ENCODE measurements around the gene CERT1.
"Not testable (repeated sequence)": the region's sequence is repeated elsewhere in the genome, so short reads cannot be mapped to it uniquely, and the experiment has no call there.

Gene CERT1
- total RNA-seq: 45.8 to 55.2 (median 54.3) reads per million in 3 donors

GRCh38 chr5:75511435-75512382 is at the start of gene CERT1, which contains the start of gene POLK:
Gene CERT1, minus strand, starts transcription at chr5:75511629. Its CDS starts 422 bp downstream, at chr5:75511207.
Gene POLK, plus strand, starts transcription at chr5:75511891.
- H3K4me1 ChIP-seq (ENCODE audit: control insufficient read depth, insufficient read depth, low read length, poor library complexity, severe bottlenecking): peaks cover 17% of the 10 kb centered on the region
- H3K36me3 ChIP-seq (ENCODE audit: control insufficient read depth, insufficient read depth, low read length): no peaks in the 10 kb centered on the region
- peak within 1 kb of the TSS; percentile 78 for H3K27ac ChIP-seq (ENCODE audit: insufficient read depth, low read length, poor library complexity, severe bottlenecking)
- DNase-seq: peak; percentile 87 to 94 (median 91)
- H3K27me3 ChIP-seq (replicated peaks; ENCODE audit: control insufficient read depth, insufficient read depth, low read length, poor library complexity, severe bottlenecking): no peaks in the 10 kb centered on the region
- H3K9me3 ChIP-seq (ENCODE audit: control insufficient read depth, low read length): no peaks in the 10 kb centered on the region
- peak within 1 kb of the TSS; percentile 90 for H3K4me3 ChIP-seq (ENCODE audit: insufficient read depth, low read depth, low read length, poor library complexity, severe bottlenecking)

DNA sequence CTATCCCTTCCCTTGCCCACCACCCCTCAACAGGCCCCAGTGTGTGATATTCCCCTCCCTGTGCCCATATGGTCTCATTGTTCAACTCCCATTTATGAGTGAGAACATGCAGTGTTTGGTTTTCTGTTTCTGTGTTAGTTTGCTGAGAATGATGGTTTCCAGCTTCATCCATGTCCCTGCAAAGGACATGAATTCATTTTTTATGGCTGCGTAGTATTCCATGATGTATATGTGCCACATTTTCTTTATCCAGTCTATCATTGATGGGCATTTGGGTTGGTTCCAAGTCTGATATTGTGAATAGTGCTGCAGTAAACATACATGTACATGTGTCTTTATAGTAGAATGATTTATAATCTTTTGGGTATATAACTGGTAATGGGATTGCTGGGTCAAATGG is 49.2 kb upstream of the CERT1 start:
- H3K4me1 ChIP-seq (ENCODE audit: control insufficient read depth, insufficient read depth, low read length, poor library complexity, severe bottlenecking); H3K27me3 ChIP-seq (replicated peaks; ENCODE audit: control insufficient read depth, insufficient read depth, low read length, poor library complexity, severe bottlenecking); DNase-seq; H3K27ac ChIP-seq (ENCODE audit: insufficient read depth, low read length, poor library complexity, severe bottlenecking); H3K4me3 ChIP-seq (ENCODE audit: insufficient read depth, low read depth, low read length, poor library complexity, severe bottlenecking); H3K9me3 ChIP-seq (ENCODE audit: control insufficient read depth, low read length); H3K36me3 ChIP-seq (ENCODE audit: control insufficient read depth, insufficient read depth, low read length): not testable (repeated sequence)

DNA sequence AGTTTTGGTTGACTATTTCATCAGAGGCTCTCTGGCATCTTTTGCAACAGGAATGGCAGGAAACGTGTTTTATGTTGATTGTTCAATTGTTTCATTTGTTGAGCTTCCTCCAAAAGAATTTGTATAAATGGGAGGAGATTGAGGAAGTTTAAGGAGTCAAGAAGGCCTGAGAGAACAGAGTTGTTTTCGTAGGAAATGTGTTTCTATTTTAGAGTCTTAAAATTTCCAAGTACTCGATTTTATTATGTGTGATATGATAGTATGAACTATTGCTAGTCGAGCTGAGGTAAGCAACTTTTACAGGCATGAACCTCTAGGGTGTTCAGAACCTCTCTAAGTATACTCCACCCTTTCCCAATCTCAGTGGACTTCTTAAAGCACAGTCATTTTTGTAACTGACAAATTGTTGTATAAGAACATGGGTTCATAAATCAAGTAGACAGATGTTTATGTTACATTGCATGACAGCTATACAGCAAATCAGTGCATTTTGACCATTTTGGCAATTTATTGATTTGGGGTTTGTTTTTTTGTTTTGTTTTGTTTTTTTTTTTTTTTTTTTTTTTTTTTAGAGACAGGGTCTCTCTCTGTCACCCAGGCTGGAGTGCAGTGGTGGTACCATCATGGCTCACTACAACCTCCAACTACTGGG is 47.7 kb upstream of the CERT1 start:
- Histone ChIP-seq H3K4me1 (ENCODE audit: control insufficient read depth, insufficient read depth, low read length, poor library complexity, severe bottlenecking) (no peaks in the 10 kb centered on the region), H3K4me3 (ENCODE audit: insufficient read depth, low read depth, low read length, poor library complexity, severe bottlenecking) (no peak overlapping the region), H3K36me3 (ENCODE audit: control insufficient read depth, insufficient read depth, low read length) (peaks cover 5% of the 10 kb centered on the region), H3K27ac (ENCODE audit: insufficient read depth, low read length, poor library complexity, severe bottlenecking) (no peak overlapping the region), H3K27me3 (replicated peaks; ENCODE audit: control insufficient read depth, insufficient read depth, low read length, poor library complexity, severe bottlenecking) (no peaks in the 10 kb centered on the region), H3K9me3 (ENCODE audit: control insufficient read depth, low read length) (no peaks in the 10 kb centered on the region)
- no peak for DNase-seq

DNA sequence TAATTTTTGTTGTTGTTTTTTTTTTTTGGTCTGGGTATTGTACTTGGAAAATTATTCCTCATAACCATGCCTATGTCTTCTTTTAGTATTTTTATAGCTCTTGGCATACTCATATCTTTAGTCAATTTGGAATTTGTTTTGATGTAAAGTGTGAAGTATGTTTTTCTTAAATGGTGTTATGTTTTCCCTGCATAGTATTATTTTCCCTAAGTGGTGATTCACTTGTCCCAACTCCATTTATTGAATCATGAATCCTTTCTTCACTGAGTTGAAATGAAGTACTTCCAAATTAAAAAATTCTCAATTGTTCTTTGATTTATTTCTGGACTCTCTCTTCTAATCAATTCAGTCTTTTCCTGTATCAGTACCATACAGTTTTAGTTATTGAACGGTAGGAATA is 46.8 kb upstream of the CERT1 start:
- DNase-seq: no peak
- Histone ChIP-seq H3K9me3 (ENCODE audit: control insufficient read depth, low read length) (no peaks in the 10 kb centered on the region), H3K4me1 (ENCODE audit: control insufficient read depth, insufficient read depth, low read length, poor library complexity, severe bottlenecking) (no peaks in the 10 kb centered on the region), H3K27me3 (replicated peaks; ENCODE audit: control insufficient read depth, insufficient read depth, low read length, poor library complexity, severe bottlenecking) (no peaks in the 10 kb centered on the region), H3K36me3 (ENCODE audit: control insufficient read depth, insufficient read depth, low read length) (peaks cover 5% of the 10 kb centered on the region), H3K4me3 (ENCODE audit: insufficient read depth, low read depth, low read length, poor library complexity, severe bottlenecking) (no peak overlapping the region), H3K27ac (ENCODE audit: insufficient read depth, low read length, poor library complexity, severe bottlenecking) (no peak overlapping the region)

DNA sequence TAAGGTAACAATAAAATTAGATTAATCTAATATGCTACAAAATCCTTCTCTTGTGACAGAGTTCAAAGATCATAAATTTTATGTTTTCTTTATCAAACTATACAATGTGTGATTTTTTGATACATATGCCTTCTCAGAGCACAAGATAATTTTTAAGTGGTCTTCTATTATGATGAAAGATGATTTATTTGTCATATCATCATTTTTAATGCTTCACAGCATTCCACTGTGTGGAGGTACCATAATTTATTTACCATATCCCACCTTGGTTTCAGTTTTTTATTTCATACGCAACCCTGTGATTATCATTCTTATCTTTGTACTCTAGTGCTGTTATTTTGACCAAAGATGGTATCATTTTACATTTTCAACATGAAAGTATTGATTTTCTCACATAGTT is 41.9 kb upstream of the CERT1 start:
- DNase-seq: no peak
- Histone ChIP-seq H3K9me3 (ENCODE audit: control insufficient read depth, low read length) (no peaks in the 10 kb centered on the region), H3K36me3 (ENCODE audit: control insufficient read depth, insufficient read depth, low read length) (peaks cover 5% of the 10 kb centered on the region), H3K4me1 (ENCODE audit: control insufficient read depth, insufficient read depth, low read length, poor library complexity, severe bottlenecking) (no peaks in the 10 kb centered on the region), H3K27me3 (replicated peaks; ENCODE audit: control insufficient read depth, insufficient read depth, low read length, poor library complexity, severe bottlenecking) (no peaks in the 10 kb centered on the region), H3K27ac (ENCODE audit: insufficient read depth, low read length, poor library complexity, severe bottlenecking) (no peak overlapping the region), H3K4me3 (ENCODE audit: insufficient read depth, low read depth, low read length, poor library complexity, severe bottlenecking) (no peak overlapping the region)

- Histone ChIP-seq H3K4me3 (ENCODE audit: insufficient read depth, low read depth, low read length, poor library complexity, severe bottlenecking) (no peak overlapping the region), H3K27ac (ENCODE audit: insufficient read depth, low read length, poor library complexity, severe bottlenecking) (no peak overlapping the region), H3K36me3 (ENCODE audit: control insufficient read depth, insufficient read depth, low read length) (peaks cover 5% of the 10 kb centered on the region), H3K4me1 (ENCODE audit: control insufficient read depth, insufficient read depth, low read length, poor library complexity, severe bottlenecking) (no peaks in the 10 kb centered on the region), H3K9me3 (ENCODE audit: control insufficient read depth, low read length) (no peaks in the 10 kb centered on the region), H3K27me3 (replicated peaks; ENCODE audit: control insufficient read depth, insufficient read depth, low read length, poor library complexity, severe bottlenecking) (no peaks in the 10 kb centered on the region)
- no peak for DNase-seq
Observed at GRCh38 chr5:75552764-75553163, 41.3 kb upstream of the CERT1 start.

DNA sequence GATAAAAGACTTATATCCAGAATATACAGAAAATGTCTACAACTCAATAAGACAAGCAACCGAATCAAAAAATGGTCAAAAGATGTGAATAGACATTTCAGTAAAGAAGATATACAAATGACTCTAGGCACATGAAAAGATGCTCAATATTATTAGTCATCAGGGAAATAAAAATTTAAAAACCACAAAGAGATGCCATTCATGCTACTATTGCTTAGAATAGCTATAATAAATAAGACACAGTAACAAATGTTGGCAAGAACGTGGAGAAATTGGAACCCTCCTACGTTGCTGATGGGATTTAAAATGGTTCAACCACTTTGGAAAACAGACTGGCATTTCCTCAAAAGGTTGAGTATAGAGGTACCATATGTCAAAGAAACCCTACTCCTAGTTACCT is 40.0 kb upstream of the CERT1 start:
- H3K9me3 ChIP-seq (ENCODE audit: control insufficient read depth, low read length): no peaks in the 10 kb centered on the region

DNA sequence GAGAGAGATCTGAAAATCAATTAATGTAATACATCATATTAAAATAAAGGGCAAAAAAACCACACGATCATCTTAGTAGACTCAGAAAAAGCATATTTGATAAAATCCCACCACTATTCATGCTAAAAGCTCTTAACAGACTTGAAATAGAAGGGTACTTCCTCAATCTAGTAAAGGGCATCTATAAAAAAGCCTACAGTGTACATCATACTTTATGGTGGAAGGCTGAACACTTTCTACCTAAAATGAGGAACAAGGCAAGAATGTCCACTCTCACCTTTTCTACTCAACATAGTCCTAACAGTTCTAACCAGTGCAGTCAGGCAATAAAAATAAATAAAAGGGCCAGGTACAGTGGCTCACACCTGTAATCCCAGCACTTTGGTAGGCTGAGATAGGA is 39.2 kb upstream of the CERT1 start:
- no peaks in the 10 kb centered on the region for H3K27me3 ChIP-seq (replicated peaks; ENCODE audit: control insufficient read depth, insufficient read depth, low read length, poor library complexity, severe bottlenecking)
- H3K36me3 ChIP-seq (ENCODE audit: control insufficient read depth, insufficient read depth, low read length): peaks cover 5% of the 10 kb centered on the region
- no peak overlapping the region for H3K4me3 ChIP-seq (ENCODE audit: insufficient read depth, low read depth, low read length, poor library complexity, severe bottlenecking)
- no peak overlapping the region for H3K27ac ChIP-seq (ENCODE audit: insufficient read depth, low read length, poor library complexity, severe bottlenecking)
- no peaks in the 10 kb centered on the region for H3K9me3 ChIP-seq (ENCODE audit: control insufficient read depth, low read length)
- H3K4me1 ChIP-seq (ENCODE audit: control insufficient read depth, insufficient read depth, low read length, poor library complexity, severe bottlenecking): no peaks in the 10 kb centered on the region
- DNase-seq: no peak

More for the DNA sequence above, 40.0 kb upstream of the CERT1 start:
- no peak overlapping the region for H3K27ac ChIP-seq (ENCODE audit: insufficient read depth, low read length, poor library complexity, severe bottlenecking)
- H3K4me3 ChIP-seq (ENCODE audit: insufficient read depth, low read depth, low read length, poor library complexity, severe bottlenecking): no peak overlapping the region
- peaks cover 5% of the 10 kb centered on the region for H3K36me3 ChIP-seq (ENCODE audit: control insufficient read depth, insufficient read depth, low read length)
- no peaks in the 10 kb centered on the region for H3K4me1 ChIP-seq (ENCODE audit: control insufficient read depth, insufficient read depth, low read length, poor library complexity, severe bottlenecking)
- no peaks in the 10 kb centered on the region for H3K27me3 ChIP-seq (replicated peaks; ENCODE audit: control insufficient read depth, insufficient read depth, low read length, poor library complexity, severe bottlenecking)
- no peak for DNase-seq

GRCh38 chr5:75547812-75548211 is 36.4 kb upstream of the CERT1 start:
- Histone ChIP-seq H3K27ac (ENCODE audit: insufficient read depth, low read length, poor library complexity, severe bottlenecking) (no peak overlapping the region), H3K9me3 (ENCODE audit: control insufficient read depth, low read length) (no peaks in the 10 kb centered on the region), H3K4me1 (ENCODE audit: control insufficient read depth, insufficient read depth, low read length, poor library complexity, severe bottlenecking) (no peaks in the 10 kb centered on the region), H3K27me3 (replicated peaks; ENCODE audit: control insufficient read depth, insufficient read depth, low read length, poor library complexity, severe bottlenecking) (no peaks in the 10 kb centered on the region), H3K4me3 (ENCODE audit: insufficient read depth, low read depth, low read length, poor library complexity, severe bottlenecking) (no peak overlapping the region), H3K36me3 (ENCODE audit: control insufficient read depth, insufficient read depth, low read length) (no peaks in the 10 kb centered on the region)
- DNase-seq: no peak

DNA sequence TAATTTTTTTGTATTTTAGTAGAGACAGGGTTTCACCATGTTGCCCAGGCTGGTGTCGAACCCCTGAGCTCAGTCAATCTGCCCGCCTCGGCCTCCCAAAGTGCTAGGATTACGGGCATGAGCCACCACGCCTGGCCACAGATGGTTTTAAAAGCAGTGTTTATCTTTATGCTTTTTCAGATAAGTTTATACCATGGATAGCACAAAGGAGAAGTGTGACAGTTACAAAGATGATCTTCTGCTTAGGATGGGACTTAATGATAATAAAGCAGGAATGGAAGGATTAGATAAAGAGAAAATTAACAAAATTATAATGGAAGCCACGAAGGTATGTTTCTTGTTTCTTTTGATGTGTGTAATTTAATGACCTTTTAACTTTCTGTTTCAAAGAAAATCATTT is 35.4 kb upstream of the CERT1 start:
- Histone ChIP-seq H3K4me1 (ENCODE audit: control insufficient read depth, insufficient read depth, low read length, poor library complexity, severe bottlenecking) (no peaks in the 10 kb centered on the region), H3K27ac (ENCODE audit: insufficient read depth, low read length, poor library complexity, severe bottlenecking) (no peak overlapping the region)
- DNase-seq: no peak

More for the DNA sequence above, 35.4 kb upstream of the CERT1 start:
- Histone ChIP-seq H3K27me3 (replicated peaks; ENCODE audit: control insufficient read depth, insufficient read depth, low read length, poor library complexity, severe bottlenecking) (no peaks in the 10 kb centered on the region), H3K36me3 (ENCODE audit: control insufficient read depth, insufficient read depth, low read length) (no peaks in the 10 kb centered on the region), H3K9me3 (ENCODE audit: control insufficient read depth, low read length) (no peaks in the 10 kb centered on the region), H3K4me3 (ENCODE audit: insufficient read depth, low read depth, low read length, poor library complexity, severe bottlenecking) (no peak overlapping the region)

All from effector memory CD4-positive, alpha-beta T cell (primary cell).